Uterus (tissue), 4 donors: Measurements from ENCODE around the gene HAPLN2. TPM values are rescaled to one million over a fixed set of nuclear protein-coding genes. Genes with fewer than 3 reads are reported as not detected.

Source experiments
- DNase-seq, 2 donors: peaks; one replicate each; pipeline ENCODE4 v3.0.0-alpha.2; 2019 to 2020
- H3K27ac ChIP-seq, 2 donors: fragments of 200-600 bp; sonication (generic); 1 replicate in 1 of 2; 2 replicates in 1 of 2; pipeline ENCODE4 v1.5.1; 2016 to 2018
- H3K27me3 ChIP-seq, 2 donors: fragments of 200-600 bp; sonication (generic); one replicate each; pipeline ENCODE4 v1.5.1; 2018 to 2019; ENCODE audit warnings: control low read depth in 1 of 2
- H3K36me3 ChIP-seq, 2 donors: fragments of 200-600 bp; sonication (generic); one replicate each; pipeline ENCODE4 v1.5.1; 2019; ENCODE audit warnings: control low read depth in 1 of 2
- H3K4me1 ChIP-seq, 2 donors: fragments of 200-600 bp; sonication (generic); one replicate each; pipeline ENCODE4 v1.5.1; 2018 to 2019; ENCODE audit warnings: control low read depth in 1 of 2
- H3K4me3 ChIP-seq, 2 donors: fragments of 200-600 bp; sonication (generic); 1 replicate in 1 of 2; 2 replicates in 1 of 2; pipeline ENCODE4 v1.5.1; 2018 to 2019; ENCODE audit warnings: mild to moderate bottlenecking in 1 of 2
- H3K9me3 ChIP-seq, 2 donors: fragments of 200-600 bp; sonication (generic); one replicate each; pipeline ENCODE4 v1.5.1; 2019; ENCODE audit warnings: control low read depth in 1 of 2
- CTCF ChIP-seq, 4 experiments: fragments of 200-600 bp in 2 of 4; fragments of 450-650 bp in 2 of 4; sonication (generic) in 2 of 4; IDR thresholded peaks; one replicate each; pipeline ENCODE4 v1.5.1; 2016 to 2019; ENCODE audit warnings: antibody characterized with exemption in 4 of 4, mild to moderate bottlenecking in 2 of 4, moderate library complexity in 1 of 4
- POLR2A ChIP-seq, 2 donors: fragments of 450-650 bp; IDR thresholded peaks; one replicate each; pipeline ENCODE4 v1.6.1; 2016; ENCODE audit warnings: antibody characterized with exemption in 2 of 2, mild to moderate bottlenecking in 1 of 2, moderate library complexity in 1 of 2
- intact Hi-C: fragments of 100-400 bp; cut with DNase I; formaldehyde crosslinking; loops from one replicate; pipeline ENCODE4 v1.15.1; 2023; ENCODE audit warnings: low total_unique reads
- total RNA-seq, 4 donors: library from RNA; depleted of rRNA in 3 of 4; stranded (reverse); fragments of >200 nt in 3 of 4; gene quantifications; one replicate each; pipeline versions ENCODE4 v1.1.0 to v1.2.4, GENCODE V29; 2014 to 2023
- donor health status: DM: yes; HTN: yes; CAD: no.

The HAPLN2 gene
- total RNA-seq, 4 donors from 2014 or later, result 0.77 to 3.9 TPM; not detected in 2

- Histone ChIP-seq H3K27me3 (no peaks in the 10 kb centered on the region), H3K27ac (no peak overlapping the region), H3K36me3 (no peaks in the 10 kb centered on the region), H3K9me3 (no peaks in the 10 kb centered on the region), H3K4me1 (peaks cover 0 to 14% of the 10 kb centered on the region in 2 donors), H3K4me3 (no peak overlapping the region)
- TF ChIP-seq CTCF (IDR thresholded peaks at IDR 0.05), result no peak
- TF ChIP-seq POLR2A (IDR thresholded peaks at IDR 0.05), result no peak
- intact Hi-C loops, result no loop called here
- DNase-seq, result no peak
Measured at GRCh38 chr1:156644640-156645039, 25.4 kb downstream of the HAPLN2 start.

GRCh38 chr1:156645056-156645455 is 25.8 kb downstream of the HAPLN2 start:
- H3K36me3 ChIP-seq, result no peaks in the 10 kb centered on the region
- TF ChIP-seq CTCF (IDR thresholded peaks at IDR 0.05) (no peak), POLR2A (IDR thresholded peaks at IDR 0.05) (no peak)
- H3K27me3 ChIP-seq, result no peaks in the 10 kb centered on the region
- H3K4me1 ChIP-seq, result peaks cover 0 to 14% of the 10 kb centered on the region in 2 donors
- H3K4me3 ChIP-seq, result no peak overlapping the region
- no peak overlapping the region for H3K27ac ChIP-seq
- H3K9me3 ChIP-seq, result no peaks in the 10 kb centered on the region
- intact Hi-C loops, result no loop called here
- no peak for DNase-seq

GRCh38 chr1:156645666-156646065 is 26.5 kb downstream of the HAPLN2 start:
- no peaks in the 10 kb centered on the region for H3K9me3 ChIP-seq
- H3K36me3 ChIP-seq, result no peaks in the 10 kb centered on the region
- H3K4me1 ChIP-seq, result peaks cover 0 to 13% of the 10 kb centered on the region in 2 donors
- H3K27me3 ChIP-seq, result no peaks in the 10 kb centered on the region
- intact Hi-C loops, result no loop called here
- no peak overlapping the region for H3K27ac ChIP-seq
- no peak overlapping the region for H3K4me3 ChIP-seq
- TF ChIP-seq POLR2A (IDR thresholded peaks at IDR 0.05) (no peak), CTCF (IDR thresholded peaks at IDR 0.05) (no peak)
- DNase-seq, result no peak

- Histone ChIP-seq H3K27ac (no peak overlapping the region), H3K36me3 (no peaks in the 10 kb centered on the region), H3K27me3 (no peaks in the 10 kb centered on the region), H3K4me1 (peaks cover 0 to 5% of the 10 kb centered on the region in 2 donors), H3K9me3 (no peaks in the 10 kb centered on the region), H3K4me3 (no peak overlapping the region)
- no peak for TF ChIP-seq POLR2A (IDR thresholded peaks at IDR 0.05)
- TF ChIP-seq CTCF (IDR thresholded peaks at IDR 0.05), result no peak
- intact Hi-C loops, result no loop called here
- DNase-seq, result no peak
Measured at GRCh38 chr1:156646738-156647211, 27.6 kb downstream of the HAPLN2 start.

- H3K27ac ChIP-seq, result no peak overlapping the region
- peaks cover 0 to under 1% of the 10 kb centered on the region in 2 donors for H3K4me1 ChIP-seq
- DNase-seq, result no peak
- intact Hi-C loops, result no loop called here
- no peak for TF ChIP-seq CTCF (IDR thresholded peaks at IDR 0.05)
- no peak for TF ChIP-seq POLR2A (IDR thresholded peaks at IDR 0.05)
- H3K4me3 ChIP-seq, result no peak overlapping the region
- no peaks in the 10 kb centered on the region for H3K36me3 ChIP-seq
- H3K27me3 ChIP-seq, result no peaks in the 10 kb centered on the region
- no peaks in the 10 kb centered on the region for H3K9me3 ChIP-seq
Measured at GRCh38 chr1:156647351-156647750, 28.1 kb downstream of the HAPLN2 start.
